ENCODE measurements around the gene ORM1.
"Not testable (repeated sequence)": the region's sequence is repeated elsewhere in the genome, so short reads cannot be mapped to it uniquely, and the experiment has no call there.

The ORM1 gene

GRCh38 chr9:114322831-114323531 is at the start of gene ORM1:
ORM1 (plus strand) TSS chr9:114323098; CDS start chr9:114323134, 36 bp downstream.
- not testable (repeated sequence) for DNase-seq

- DNase-seq, result no peak
Observed at GRCh38 chr9:114273461-114273881, 49.4 kb upstream of the ORM1 start.

DNA sequence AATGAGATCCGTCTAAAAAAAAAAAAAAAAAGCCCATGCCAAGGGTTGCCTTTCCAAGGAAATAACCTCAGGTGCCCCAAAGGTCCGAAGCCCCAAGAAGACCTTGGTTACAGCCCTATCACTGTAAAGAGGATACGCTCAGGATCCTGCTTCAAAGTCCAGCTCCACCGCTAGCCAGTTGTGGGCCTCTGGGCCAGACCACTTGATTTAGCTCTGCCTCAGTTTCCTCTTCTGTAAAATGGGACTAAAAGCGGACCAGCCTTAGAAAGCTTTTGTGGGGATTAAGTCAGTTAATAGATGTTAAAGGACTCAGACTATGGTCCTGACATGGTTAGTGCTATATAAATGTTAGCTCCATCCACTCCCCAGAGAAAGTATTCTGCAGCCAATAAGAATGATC is 48.7 kb upstream of the ORM1 start:
- DNase-seq, result no peak

GRCh38 chr9:114275246-114276004 is 47.5 kb upstream of the ORM1 start:
- no peak for DNase-seq

DNA sequence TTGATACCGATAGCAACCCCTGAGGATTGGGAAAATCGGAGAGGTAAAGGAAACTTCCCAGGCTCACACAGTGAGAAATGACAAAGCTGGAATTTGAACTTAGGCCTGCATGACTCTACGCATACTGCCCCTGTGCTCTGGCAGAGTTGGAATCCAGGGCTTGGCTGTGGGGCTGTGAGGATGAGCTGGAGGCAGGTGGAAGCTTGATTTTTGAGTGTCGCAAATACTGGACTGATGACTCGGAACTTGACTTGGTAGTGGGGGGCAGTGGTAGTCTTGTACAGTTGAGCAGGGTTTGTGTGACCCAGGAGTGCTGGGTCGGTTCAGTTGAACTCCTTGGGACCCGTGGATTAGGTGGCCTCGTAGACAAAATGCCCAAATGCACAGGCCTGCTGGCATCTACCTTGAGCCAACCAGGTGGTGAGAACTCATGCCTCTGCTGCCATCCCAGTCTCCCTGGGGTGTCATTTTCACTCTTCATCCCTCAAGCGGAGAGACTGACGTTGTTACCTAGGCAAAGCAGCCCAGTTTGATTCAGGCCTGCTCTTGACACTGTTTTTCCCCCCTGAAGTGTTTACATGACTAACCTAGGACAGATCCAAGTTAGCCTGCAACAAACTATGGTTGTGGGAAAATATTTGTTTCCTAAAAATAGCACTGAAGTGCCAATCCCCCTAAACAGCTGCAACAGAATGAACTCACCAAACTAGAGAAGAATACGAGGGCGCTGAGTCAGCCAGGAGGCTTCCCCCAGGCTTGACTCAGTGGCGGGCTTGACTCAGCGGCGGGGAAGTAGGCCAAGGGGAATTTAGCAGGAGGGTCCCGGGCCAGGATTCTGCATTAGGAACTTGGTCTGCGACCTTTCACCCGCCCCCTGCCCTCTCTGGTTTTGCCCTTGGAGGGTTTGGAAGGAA is 45.7 kb upstream of the ORM1 start:
- DNase-seq, result no peak

DNA sequence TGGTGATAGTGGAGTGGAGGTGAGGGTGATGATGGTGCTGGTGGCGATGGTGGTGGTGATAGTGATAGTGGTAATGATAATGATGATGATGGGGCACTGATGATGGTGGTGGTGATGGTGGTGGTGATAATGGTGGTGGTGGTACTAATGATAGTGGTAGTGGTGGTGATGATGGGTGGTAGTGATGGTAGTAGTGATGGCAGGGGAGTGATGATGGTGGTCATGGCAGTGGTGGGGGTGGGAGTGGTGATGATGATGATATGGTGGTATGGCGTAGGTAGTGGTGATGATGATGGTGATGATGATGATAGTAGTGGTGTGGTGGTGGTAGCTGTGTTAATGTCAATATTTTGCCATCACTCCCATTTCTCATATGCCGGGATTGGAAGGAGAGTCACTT is 44.5 kb upstream of the ORM1 start:
- DNase-seq, result no peak

DNA sequence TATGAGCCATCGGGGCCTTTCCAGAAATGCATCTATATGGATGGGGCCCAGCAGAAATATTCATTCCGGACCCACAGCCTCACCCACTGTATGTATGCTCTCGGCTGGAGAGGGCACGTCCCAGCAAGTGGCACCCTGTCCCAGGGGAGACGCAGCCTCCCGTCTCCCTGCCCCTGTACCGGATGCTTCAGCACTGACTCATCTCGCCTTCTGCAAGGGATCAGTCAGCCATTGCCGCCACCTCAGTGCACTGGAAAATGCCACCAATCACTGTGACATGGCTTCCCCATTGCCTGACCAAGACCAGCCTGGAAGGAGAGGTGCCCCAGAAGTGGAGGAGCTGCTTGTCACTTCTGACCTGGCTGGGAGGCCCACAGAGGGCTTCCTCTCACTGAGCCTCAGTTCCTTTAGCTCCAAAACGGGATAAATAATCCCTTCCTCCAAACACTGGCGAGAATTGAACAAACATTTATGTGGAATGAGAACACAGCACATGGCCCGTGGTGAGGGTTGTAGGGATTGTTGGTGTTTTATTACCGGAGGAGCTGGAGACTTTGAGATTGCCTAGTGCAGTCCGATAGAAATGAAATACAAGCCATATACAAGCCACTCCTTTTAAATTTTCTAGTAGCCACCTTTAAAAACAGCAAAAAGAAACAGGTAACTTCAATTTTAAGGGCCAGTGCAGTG is 43.9 kb upstream of the ORM1 start:
- no peak for DNase-seq

DNA sequence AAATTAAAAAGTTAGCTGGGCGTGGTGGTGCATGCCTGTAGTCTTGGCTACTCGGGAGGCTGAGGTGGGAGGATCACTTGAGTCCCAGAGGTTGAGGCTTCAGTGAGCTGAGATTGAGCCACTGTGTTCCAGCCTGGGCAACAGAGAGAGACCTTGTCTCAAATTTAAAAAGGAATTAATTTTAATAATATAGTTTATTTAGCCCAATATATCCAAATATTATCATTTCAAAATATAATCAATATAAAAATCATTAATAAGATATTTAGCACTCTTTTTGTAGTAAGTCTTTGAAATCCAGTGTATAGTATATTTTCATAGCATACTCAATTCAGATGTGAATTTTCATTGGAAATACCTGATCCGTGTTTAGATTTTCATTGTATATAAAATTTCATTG is 43.2 kb upstream of the ORM1 start:
- DNase-seq, result no peak

GRCh38 chr9:114280636-114281472 is 42.0 kb upstream of the ORM1 start:
- DNase-seq, result no peak

DNA sequence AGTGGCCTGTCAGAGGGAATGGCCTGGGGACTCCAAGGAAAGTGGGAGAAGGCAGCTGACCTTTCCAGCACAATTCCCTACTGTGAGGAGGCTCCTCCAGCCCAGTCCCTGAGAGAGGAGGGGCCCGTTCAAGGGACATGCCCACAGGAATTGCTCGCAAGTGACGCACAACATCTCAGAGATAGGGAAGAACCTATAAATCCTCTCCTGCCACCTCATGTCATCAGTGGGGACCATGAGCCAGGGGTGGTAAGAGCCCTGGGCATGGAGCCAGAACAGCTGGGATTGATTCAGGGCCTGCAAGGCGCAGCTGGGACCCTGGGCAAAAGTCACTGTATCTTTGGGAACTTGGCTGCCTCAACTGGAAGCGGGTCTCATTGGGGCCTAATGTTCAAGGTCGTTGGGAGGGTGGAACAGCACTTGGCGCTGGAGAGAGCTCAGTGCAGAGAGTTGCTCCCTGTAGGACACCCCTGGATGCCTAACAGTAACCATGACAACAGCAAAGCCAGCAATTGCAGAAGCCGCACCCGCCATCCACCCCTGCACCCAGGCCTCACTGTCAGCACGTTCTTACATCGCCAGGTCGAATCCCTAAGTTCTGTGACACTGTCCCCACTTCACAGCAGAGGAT is 41.3 kb upstream of the ORM1 start:
- no peak for DNase-seq

GRCh38 chr9:114282104-114282485 is 40.8 kb upstream of the ORM1 start:
- DNase-seq, result no peak

DNA sequence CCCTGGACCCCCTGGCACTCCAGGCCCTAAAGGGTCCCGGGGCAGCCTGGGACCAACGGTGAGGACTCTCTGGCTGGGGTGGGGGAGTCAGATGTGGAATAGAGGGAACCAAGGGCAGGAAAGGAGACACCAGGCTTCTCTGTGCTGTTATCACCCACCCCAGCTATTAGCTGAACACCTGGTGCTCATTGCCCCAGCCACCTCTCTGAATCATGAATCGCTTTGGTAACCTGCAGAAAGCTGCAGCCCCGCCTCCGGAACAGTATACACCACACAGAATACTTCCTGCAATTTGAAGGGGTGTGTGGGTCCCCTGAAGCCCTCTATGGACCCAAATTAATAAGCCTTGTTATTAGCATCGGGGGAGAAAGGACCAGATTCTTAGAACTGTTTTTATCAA is 40.4 kb upstream of the ORM1 start:
- no peak for DNase-seq

GRCh38 chr9:114282926-114283325 is 40.0 kb upstream of the ORM1 start:
- DNase-seq, result peak; percentile 54

- no peak for DNase-seq
Observed at GRCh38 chr9:114283551-114284111, 39.3 kb upstream of the ORM1 start.

DNA sequence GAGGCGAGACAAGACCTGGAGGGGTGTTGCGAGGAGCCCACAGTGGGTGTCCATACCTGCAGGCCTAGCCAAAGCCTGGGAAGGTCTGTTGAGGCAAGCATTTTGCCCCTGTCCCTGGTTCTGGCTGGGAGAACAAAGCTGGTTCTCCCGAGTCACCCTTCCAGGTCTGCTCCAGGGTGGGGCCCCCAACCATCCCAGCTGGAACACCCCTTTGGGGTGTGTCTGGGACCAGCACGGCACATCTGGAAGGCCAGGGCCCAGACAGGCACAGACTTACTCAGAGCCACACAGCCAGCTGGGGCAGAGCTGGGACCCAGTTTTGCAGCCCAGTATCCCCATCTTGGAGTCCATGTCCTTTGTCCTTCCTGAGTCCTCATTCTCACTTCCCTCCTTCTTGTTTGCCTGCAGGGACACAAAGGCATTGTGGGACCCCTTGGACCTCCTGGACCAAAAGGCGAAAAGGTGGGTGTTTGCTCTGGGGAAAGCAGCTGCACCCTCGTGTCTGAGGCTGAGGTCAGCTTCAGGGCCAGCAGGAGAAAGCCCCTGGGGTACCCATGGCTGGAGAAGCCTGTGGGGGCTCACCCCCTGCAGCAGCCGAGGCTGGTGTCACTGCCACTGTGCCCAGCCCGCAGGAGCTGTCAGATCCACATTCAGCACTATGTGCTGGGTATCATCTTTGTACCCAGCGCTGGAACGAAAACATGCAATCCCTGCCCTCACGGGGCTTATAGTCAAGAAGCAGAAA is 38.4 kb upstream of the ORM1 start:
- DNase-seq, result no peak

- DNase-seq, result peak; percentile 37
Observed at GRCh38 chr9:114285166-114285867, 37.6 kb upstream of the ORM1 start.

GRCh38 chr9:114286146-114286679 is 36.7 kb upstream of the ORM1 start:
- no peak for DNase-seq

- DNase-seq, result no peak
Observed at GRCh38 chr9:114287001-114287762, 35.7 kb upstream of the ORM1 start.
